Activated CD4-positive, CD25-positive, alpha-beta regulatory T cell treated with anti-CD3 and anti-CD28 coated beads, Interleukin-2, amount 50 U/mL, for 72 hours (primary cell): ENCODE results near the gene TMEM135.
"Not testable (repeated sequence)": the region's sequence is repeated elsewhere in the genome, so short reads cannot be mapped to it uniquely, and the experiment has no call there.

Experiments used
- DNase-seq: peaks from one replicate; pipeline ENCODE4 v3.0.0; 2021

Gene TMEM135

DNA sequence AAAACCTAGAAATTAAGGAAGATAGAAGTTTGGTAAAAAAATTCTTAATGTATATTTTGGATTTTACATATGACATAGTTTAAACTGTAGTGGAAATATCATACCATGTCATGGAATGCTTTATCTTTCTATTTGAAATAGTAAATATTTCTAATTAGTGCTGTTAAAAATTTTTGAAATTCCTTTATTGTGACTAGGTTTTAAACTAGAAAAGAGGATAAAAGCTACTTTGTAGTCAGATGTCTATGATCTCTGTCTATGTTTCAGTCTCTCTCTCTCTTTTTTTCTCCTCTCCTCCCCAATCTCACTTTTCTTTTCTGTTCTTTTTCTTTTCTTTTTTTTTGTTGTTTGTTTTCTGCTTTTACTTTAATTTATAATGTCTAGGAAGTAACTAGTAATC lies 226.2 kb downstream of the TMEM135 start:
- DNase-seq, result no peak

DNA sequence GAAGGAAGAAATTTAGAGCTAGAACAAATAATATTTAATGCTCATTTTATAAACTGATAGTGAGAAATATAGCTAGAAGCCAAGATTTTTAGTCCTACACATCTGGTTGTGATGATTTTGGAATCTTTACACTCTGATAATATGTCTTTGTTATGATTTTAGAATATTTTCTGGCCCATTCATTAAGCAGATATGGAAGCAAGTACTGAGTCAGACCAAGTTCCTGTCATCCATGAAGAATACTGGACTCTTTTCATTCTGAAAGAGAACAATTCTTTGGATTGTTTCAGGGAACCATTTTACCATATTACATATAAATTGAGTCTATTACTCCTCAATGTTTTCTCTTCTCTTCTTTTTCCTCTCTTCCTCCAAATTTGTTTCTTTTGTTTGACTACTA lies 227.4 kb downstream of the TMEM135 start:
- no peak for DNase-seq

DNA sequence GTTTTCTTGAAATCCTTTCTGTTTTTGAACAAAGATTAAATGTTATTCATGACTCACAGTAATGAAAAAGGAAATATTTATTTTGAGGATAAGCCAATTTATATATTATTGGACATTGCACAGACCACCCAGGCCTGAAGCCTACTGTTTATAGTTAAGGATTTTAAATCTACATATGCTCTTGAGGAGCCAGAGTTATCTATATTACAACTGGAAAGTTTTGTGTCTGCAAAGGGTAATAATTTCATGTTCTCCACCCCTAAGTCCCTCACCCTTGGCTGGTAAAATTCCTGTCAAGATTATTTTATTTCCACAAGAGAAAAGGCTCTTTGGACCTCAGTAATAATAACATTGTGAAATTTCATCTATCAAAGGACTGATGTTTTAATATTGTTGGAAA lies 228.2 kb downstream of the TMEM135 start:
- no peak for DNase-seq

DNA sequence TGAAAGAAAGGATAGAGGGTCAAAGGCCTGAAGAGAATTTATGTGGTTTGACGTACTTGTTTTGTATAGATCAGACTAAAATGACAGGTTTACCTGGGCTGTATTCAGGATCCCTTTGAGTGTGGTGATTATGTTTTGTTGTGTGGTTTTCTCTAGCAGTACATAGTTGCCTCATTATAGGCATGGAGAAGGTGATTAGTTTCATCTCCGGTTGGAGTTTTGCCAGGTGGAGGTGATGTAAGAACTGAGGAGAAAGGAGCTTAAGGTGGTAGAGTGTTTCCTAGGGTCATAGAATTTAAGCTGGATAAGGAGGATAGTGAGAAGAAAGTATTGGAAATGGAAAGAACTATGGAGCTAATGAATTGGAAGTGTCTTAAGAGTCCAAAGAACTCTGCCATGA lies 229.0 kb downstream of the TMEM135 start:
- DNase-seq, result no peak

DNA sequence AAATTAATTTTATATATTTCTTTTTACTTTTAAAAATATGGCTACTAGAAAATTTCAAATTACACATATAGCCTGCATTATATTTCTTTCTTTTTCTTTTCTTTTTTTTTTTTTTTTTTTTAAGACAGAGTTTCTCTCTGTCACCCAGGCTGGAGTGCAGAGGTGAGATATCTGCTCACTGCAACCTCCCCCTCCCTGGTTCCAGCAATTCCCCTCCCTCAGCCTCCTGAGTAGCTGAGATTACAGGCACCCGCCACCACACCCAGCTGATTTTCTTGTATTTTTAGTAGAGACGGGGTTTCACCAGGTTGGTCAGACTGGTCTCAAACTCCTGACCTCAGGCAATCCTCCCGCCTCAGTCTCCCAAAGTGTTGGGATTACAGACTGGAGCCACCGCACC lies 234.2 kb downstream of the TMEM135 start:
- not testable (repeated sequence) for DNase-seq

DNA sequence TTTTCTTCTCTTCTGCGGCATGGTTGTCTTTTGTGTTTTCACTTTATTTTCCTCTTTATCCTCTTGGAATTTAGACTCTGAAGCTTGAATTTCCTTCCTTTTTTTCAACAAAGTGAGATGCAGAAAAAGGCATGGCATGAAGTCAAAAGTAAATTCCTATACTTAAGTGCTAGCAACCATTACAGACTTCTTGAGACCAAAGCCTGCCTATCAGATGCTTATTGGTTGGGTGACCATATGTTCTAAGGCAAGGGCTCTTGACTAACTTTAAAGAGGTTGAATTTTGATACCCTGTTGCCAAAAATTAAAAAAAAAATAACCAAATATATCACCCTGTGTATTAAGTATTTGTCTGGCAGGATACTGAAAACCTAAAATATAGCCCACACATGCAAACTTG lies 237.4 kb downstream of the TMEM135 start:
- DNase-seq, result no peak

DNA sequence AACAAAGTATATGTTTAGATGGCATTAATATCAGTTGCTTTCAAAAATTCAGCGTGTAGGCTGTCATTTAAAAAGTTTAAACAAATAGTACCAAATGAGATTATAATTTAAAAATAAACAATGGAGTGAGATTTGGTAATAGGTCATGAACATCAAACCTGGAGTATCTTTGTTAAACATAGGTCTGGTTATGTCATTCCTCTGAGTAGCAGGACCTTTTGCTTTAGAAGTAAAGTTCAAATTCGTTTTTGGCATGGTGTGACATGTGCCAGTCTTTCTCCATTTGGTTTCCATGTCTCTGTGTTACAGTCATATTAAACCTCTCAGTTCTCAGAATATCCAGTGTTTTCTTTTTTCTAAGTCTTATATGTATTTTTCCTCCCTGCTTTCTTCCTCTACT lies 242.4 kb downstream of the TMEM135 start:
- no peak for DNase-seq

DNA sequence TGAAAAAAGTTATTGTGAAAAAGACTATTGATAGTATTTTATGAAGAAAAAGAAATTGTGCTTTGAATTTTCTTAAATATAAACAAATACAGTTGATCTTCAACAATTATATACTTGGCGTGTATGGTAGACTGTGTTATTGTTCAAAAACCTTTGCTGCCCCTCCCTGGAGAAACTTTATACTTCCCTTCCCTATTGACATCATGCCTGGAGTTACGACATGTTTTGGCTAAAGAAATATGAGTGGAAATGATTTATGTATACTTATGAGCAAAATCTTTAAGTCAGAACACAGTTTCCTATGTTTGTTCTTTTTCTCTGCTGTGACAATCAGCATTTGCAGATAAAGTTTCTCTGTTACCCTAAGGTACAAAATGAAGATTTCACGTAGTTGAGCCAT lies 243.8 kb downstream of the TMEM135 start:
- no peak for DNase-seq

DNA sequence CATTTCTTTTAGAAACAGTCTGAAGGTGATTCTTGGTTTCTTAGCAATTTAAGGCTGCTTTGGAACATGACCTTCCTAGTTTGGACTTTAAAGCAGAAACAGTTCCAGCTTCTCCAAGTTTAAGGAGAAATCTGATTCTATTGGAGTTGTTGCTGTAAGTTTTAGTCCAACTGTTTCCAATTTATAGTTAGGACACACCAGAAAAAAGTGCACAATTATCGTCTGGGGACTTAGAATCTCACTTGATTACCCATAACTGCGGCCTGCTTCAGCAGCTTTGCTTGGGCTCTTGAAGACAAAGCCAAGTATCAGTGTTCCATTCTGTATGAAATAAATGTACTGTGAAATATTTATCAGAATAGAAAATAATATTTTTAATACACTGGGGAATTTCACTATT lies 246.6 kb downstream of the TMEM135 start:
- no peak for DNase-seq

DNA sequence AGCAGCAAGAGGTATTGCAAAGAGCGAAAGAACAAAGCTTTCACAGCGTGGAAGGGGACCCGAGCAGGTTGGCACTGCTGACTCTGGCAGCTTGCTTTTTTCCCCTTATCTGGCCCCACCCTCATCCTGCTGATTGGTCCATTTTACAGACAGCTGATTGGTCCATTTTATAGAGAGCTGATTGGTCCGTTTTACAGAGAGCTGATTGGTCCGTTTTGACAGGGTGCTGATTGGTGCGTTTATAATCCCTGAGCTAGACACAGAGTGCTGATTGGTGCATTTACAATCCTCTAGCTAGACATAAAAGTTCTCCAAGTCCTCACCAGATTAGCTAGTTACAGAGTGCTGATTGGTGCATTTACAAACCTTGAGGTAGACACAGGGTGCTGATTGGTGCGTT lies 247.9 kb downstream of the TMEM135 start:
- not testable (repeated sequence) for DNase-seq

DNA sequence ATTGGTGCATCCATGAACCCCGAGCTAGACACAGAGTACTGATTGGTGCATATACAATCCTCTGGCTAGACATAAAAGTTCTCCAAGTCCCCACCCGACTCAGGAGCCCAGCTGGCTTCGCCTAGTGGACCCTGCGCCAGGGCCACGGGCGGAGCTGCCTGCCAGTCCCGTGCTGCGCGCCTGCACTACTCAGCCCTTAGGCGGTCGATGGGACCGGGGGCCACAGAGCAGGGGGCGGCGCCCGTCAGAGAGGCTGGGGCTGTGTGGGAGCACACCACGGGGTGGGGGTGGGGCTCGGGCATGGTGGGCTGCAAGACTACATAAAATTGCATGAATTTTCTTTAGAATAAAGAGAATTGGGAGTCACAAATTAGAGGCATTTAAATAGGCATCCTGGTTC lies 248.6 kb downstream of the TMEM135 start:
- no peak for DNase-seq

DNA sequence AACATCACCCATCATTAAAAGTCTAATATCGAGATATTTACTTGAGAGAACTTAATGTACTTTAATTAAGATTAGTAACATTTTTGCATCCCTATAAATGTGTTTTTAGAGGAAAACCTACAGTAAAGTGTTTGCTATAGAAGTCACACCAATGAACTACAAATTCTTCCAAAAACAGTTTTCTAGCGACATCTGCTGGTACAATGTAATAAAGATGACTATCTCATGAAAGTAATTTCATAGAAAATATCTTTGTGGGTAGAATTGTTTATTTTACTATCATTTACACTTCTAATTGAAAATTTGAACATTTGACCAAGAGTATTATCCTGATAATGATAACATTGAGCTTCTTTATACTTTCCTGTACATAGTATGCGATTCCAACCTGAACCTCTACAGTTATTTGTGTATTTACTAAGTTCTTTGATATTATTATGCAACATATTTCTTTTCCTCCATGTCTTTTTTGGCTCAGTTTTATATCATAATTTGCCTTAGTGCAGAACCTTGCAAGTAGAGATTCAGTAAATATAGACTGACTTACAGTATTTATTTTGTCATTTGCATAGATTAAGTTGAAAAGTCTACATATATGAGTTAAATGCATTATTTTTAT lies 252.7 kb downstream of the TMEM135 start:
- DNase-seq, result no peak

DNA sequence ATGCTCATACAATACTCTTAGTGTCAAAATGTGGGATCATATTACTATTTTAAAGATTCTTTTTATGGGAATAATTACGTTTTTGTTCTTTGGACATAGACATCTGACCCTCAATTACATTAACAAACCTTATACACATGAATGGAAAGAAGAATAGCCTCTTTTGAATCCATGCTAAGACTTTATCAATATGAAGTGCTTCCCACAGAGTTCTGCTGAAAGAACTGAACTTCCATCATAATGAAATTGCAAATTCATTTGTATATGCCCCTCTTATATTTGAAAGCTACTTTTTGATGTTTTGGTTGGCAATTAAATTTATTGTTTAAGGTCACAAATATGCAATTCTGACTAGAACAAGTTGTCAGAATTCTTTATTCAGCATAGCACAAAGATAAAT lies 254.9 kb downstream of the TMEM135 start:
- no peak for DNase-seq

DNA sequence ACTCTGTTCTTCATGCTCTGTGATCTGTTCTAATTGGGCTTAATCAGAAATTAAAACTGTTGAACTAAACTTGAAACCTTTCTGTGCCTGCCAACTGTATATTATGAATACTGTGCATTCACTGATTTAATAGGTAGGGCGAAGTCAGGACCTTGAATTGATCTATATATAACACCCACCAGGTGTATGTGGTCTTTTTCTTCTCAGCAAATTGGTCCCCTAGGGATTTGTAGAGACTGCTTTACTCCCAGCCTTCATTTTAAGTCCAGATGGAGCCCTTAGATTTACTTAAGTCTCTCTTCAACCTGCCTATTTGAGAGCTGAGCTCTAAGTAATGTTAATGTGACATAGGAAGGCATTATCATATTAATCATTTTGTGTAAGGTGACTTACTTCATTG lies 257.5 kb downstream of the TMEM135 start:
- no peak for DNase-seq

DNA sequence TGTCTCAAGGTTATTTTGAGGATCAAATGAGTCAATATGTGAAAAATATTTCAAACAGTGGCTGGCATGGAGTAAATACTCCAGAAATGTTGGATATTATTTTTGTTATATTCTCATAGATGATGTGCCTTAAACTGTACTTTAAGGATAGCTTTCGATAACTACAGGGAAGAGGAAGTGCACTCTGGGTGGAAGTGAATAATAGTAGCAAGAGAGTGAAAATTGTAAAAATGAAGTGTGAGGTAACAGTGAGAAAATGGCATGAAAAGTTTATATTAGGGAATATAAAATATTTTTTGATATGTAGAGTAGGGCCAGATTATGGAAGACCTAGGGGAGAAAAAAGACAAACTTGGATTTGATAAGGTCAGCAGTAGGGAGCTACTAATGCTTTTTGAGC lies 258.9 kb downstream of the TMEM135 start:
- DNase-seq, result no peak

DNA sequence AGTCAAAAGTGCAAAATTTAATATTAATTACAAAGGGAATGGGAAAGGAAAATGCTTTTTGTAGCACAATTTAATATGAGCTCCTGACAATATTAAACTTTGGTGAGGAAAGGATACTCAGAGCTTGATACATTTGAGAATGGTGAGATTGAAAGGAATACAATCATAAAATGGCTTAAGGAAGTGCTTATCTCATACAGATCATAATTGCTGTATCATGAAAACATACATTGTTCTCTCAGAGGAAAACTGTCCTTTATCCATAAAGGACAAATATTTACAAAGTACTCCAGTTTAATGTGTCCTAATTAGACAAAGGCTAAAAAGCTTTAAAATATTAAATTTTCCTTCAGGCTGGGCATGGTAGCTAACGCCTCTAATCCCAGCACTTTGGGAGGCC lies 260.4 kb downstream of the TMEM135 start:
- DNase-seq, result no peak

DNA sequence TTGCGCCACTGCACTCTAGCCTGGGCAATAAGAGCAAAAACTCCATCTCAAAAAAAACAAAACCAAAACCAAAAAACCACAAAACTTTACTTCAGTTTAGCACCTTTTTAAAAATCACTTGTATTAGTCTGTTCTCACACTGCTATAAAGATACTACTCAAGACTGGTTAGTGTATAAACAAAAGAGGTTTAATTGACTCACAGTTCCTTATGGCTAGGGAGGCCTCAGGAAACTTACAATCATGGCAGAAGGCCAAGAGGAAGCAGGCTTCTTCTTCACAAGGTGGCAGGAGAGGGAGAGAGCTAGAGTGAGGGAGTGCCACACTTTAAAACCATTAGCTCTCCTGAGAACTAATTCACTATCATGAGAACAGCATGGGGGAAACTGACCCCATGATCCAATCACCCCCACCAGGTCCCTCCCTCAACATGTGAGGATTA lies 261.3 kb downstream of the TMEM135 start:
- no peak for DNase-seq

DNA sequence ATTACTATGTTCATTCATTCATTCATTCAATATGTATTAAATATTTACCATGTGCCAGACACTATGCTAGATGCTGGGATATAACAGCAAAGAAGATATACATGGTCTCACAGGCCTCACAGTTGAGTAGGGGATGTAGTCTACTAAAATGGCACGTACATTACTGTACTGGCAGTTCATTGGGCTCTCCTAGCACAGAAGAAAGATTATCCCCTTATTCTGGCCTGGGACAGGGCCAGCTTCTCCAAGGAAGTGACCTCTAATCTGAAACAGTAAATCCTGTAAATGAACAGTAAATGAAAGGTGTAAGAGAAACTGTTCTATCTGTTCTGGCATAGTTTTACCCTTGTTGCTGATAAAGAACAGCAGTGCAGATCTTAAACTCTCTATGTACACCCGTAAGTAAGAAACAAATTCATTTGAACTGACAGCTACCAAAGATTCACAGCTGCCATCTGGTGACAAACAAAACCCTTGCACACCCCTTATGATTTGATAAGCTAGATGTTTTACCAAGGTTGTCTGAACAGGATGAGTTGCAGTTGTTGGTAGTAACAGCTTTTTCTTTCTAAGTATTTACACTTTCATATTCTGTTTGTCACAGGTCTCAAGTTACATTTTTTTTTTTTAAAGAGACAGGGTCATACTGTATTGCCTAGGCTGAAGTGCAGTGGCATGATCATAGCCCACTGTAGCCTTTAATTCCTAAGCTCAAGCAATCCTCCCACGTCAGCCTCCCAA lies 263.1 kb downstream of the TMEM135 start:
- DNase-seq, result no peak

DNA sequence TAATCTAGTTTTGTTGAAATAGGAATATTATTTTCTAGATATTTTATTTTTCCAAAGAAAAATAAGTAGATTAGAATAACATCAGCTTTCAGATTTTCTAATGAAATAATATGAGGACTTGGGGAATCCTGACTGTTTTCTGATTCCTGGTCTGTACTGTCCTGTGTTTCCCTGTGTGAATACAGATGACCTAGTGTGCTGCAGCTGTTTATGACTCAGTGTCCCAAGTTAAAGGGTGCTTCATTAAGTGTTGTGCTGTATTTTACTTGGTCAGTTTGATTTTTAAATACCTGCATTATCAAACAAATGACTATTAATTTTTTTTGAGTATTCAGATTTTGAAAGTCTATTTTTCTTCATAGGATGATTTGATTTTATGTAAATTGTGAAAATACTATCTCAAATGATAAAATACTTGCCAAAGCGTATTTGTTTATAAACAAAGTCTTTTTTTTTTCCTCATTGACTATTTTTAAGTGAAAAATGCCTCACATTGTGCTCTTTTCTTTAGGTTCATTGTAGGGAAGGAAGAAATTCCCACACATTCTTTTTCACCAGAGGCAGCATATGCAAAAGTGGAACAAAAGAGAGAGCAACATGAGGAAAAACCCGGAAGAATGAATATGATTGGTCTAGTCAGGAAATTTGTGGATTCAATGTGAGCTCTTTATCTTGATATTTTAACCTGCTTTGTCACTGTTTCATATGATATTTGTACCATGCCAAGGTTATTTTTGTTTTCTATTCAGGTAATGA lies 264.2 kb downstream of the TMEM135 start:
- no peak for DNase-seq

DNA sequence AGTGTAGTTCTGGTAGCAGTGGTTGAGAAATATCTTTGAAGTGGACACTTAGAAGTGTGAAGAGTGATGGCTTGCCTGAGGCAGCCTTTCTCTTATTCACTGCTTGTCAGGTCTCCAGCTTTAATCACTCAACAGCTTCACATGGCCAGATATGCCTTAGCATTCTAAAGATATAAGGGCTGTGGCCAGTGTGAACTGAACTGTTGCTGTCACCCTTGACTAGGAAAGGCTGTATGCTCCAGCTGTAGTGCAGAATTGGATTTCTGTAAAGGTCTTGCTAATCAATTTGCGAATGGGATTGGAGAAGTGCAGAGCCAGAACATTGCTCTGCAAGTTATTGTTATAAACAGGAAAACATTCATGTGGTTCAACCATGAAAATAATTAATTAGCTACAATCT lies 266.7 kb downstream of the TMEM135 start:
- no peak for DNase-seq

DNA sequence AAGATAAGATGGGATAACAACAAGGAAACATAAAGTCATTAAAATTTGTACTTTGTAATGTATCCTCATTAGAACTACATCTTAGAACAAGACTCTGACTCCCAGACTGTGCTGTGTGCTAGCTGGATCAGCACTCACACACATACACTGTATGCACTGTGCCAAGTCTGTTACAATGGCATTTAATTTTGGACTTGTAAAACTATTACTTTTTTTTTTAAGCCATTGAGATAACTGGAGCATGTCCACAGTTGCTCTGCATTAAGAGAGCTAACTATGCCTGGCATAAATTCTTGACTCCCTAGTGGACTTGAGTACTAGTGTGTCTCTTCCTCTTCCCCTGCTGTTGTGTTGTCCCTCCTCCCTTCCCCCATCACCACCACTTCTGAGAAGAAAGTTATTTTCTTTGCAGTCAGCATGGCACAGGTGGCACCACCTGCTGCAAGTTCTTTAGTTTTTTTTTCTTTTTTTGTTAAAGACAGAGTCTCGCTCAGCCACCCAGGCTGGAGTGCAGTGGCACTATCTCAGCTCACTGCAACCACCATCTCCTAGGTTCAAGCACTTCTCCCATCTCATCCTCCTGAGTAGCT lies 268.6 kb downstream of the TMEM135 start:
- DNase-seq, result no peak

DNA sequence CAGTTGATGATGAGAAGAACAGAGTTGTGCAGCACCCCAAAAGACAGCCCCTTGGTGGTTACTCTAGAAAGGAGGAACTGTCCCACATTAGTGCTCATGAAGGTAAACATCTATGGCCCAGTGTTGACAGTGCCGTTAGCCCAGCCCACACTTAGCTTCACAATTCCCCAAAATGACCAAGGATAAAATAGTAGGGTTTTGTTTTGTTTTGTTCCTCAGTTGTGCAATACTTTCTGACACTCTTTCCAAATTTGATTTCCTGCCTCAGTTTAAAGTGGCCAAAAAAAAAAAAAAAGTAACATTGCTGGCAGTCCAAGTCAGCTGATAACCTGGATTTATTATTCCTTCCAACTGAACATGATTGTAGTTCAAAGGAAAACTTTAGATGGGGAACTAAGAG lies 269.4 kb downstream of the TMEM135 start:
- no peak for DNase-seq

DNA sequence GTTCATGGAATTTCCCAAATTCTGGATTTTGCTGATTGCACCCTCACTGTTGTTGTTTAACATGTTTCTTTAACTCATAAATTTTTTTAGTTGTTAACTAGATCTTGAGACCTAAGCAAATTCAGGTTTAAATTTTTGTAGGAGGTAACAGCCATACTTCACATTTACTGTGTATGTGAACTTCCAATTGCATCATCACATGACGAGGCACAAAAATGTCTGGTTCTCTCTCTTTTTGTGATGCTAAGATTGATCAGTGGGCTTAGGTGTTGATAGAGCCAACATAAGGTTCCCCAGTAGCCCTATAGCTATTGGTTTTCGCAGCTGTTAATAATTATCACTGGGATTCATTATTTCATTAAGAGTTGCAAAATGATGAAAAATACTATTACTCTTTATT lies 277.5 kb downstream of the TMEM135 start:
- DNase-seq, result no peak

DNA sequence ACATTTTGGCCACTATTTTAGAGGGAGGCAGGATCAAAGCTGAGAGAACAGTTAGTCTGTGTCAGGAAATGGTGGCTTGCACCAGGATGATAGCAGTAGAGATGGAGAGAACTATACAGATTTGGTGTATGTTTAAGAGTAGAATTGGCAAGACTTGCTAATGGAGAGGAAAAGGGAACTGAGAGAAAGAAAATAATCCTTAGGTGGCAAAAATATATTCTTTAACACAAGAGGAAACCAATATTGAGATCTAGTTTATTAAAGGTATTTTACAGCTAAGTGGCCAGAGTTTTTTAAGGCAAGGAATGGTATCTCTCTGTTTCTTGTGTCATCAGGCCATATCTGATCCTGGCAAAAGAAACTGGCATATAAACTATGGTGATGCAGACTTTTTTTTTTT lies 278.8 kb downstream of the TMEM135 start:
- DNase-seq, result no peak
